GDM1 (cell line): ENCODE data around the gene SIMC1.

Source experiments
- DNase-seq: peaks from one replicate; lab custom pipeline; 2025; lab: John Stamatoyannopoulos, UW

Gene SIMC1

GRCh38 chr5:176317534-176318374 lies 79.5 kb downstream of the SIMC1 start:
- no peak for DNase-seq

GRCh38 chr5:176319827-176320554 lies 81.8 kb downstream of the SIMC1 start:
- DNase-seq, result no peak

- no peak for DNase-seq
Measured at GRCh38 chr5:176320577-176320976, 82.4 kb downstream of the SIMC1 start.

- DNase-seq, result no peak
Measured at GRCh38 chr5:176334031-176334770, 96.0 kb downstream of the SIMC1 start.

GRCh38 chr5:176337913-176338312 lies 99.7 kb downstream of the SIMC1 start:
- no peak for DNase-seq

- no peak for DNase-seq
Measured at GRCh38 chr5:176339304-176339703, 101.1 kb downstream of the SIMC1 start.

GRCh38 chr5:176341325-176342157 lies 103.3 kb downstream of the SIMC1 start:
- DNase-seq, result no peak

GRCh38 chr5:176342158-176342483 lies 103.9 kb downstream of the SIMC1 start:
- DNase-seq, result no peak

GRCh38 chr5:176342766-176343458 lies 104.7 kb downstream of the SIMC1 start:
- DNase-seq, result no peak

- DNase-seq, result no peak
Measured at GRCh38 chr5:176350416-176350815, 112.2 kb downstream of the SIMC1 start.

GRCh38 chr5:176352116-176352878 lies 114.1 kb downstream of the SIMC1 start:
- no peak for DNase-seq

GRCh38 chr5:176353533-176353932 lies 115.3 kb downstream of the SIMC1 start:
- no peak for DNase-seq

- no peak for DNase-seq
Measured at GRCh38 chr5:176355400-176356178, 117.4 kb downstream of the SIMC1 start.

GRCh38 chr5:176356179-176356566 lies 117.9 kb downstream of the SIMC1 start:
- DNase-seq, result no peak

GRCh38 chr5:176359658-176360057 lies 121.4 kb downstream of the SIMC1 start:
- no peak for DNase-seq

GRCh38 chr5:176360894-176361436 lies 122.7 kb downstream of the SIMC1 start:
- DNase-seq, result no peak

- peak; percentile 95 for DNase-seq
Measured at GRCh38 chr5:176361437-176362232, 123.4 kb downstream of the SIMC1 start, which contains the start of gene KIAA1191. KIAA1191 (minus strand) TSS chr5:176361764; CDS start chr5:176359508, 2,256 bp downstream.

GRCh38 chr5:176362233-176362490 lies 123.9 kb downstream of the SIMC1 start:
- no peak for DNase-seq
